Kidney capillary endothelial cell (primary cell): ENCODE measurements around the gene OR10H5.
"Not testable (repeated sequence)": the region's sequence is repeated elsewhere in the genome, so short reads cannot be mapped to it uniquely, and the experiment has no call there.

Experiments used
- DNase-seq: peaks from one replicate; pipeline ENCODE4 v3.0.0-alpha.2; 2018; ENCODE audit warnings: low spot score

Gene OR10H5

GRCh38 chr19:15843894-15844222, 56.4 kb downstream of the OR10H5 start:
- DNase-seq: not testable (repeated sequence)

GRCh38 chr19:15846923-15847322, 59.5 kb downstream of the OR10H5 start:
- DNase-seq: no peak

- DNase-seq: no peak
Measured at GRCh38 chr19:15850385-15850784, 62.9 kb downstream of the OR10H5 start.
